ENCODE data around the gene CHMP1A.

CHMP1A gene

GRCh38 chr16:89623511-89624261 is 33.8 kb downstream of the CHMP1A start:
- DNase-seq (ENCODE audit: low spot score), result no peak

GRCh38 chr16:89621698-89622409 is 35.7 kb downstream of the CHMP1A start:
- DNase-seq (ENCODE audit: low spot score), result no peak

- no peak for DNase-seq (ENCODE audit: low spot score)
These were observed 36.3 kb downstream of the CHMP1A start for GRCh38 chr16:89621136-89621697.

GRCh38 chr16:89620406-89620841 is 37.1 kb downstream of the CHMP1A start:
- DNase-seq (ENCODE audit: low spot score), result no peak

GRCh38 chr16:89619840-89620239 is 37.7 kb downstream of the CHMP1A start:
- DNase-seq (ENCODE audit: low spot score), result no peak

- no peak for DNase-seq (ENCODE audit: low spot score)
These were observed 39.2 kb downstream of the CHMP1A start for GRCh38 chr16:89618109-89618998.

- DNase-seq (ENCODE audit: low spot score), result no peak
These were observed 40.5 kb downstream of the CHMP1A start for GRCh38 chr16:89617036-89617435.

- peak; percentile 44 for DNase-seq (ENCODE audit: low spot score)
These were observed 40.9 kb downstream of the CHMP1A start for GRCh38 chr16:89616623-89617022.

GRCh38 chr16:89615596-89616090 is 41.9 kb downstream of the CHMP1A start:
- DNase-seq (ENCODE audit: low spot score), result no peak

GRCh38 chr16:89615176-89615575 is 42.3 kb downstream of the CHMP1A start:
- DNase-seq (ENCODE audit: low spot score), result no peak

- no peak for DNase-seq (ENCODE audit: low spot score)
These were observed 43.5 kb downstream of the CHMP1A start for GRCh38 chr16:89613954-89614459.

- no peak for DNase-seq (ENCODE audit: low spot score)
These were observed 44.1 kb downstream of the CHMP1A start, which contains the start of gene DPEP1 for GRCh38 chr16:89613231-89613953. Gene DPEP1 (plus strand): TSS chr16:89613642. CDS start chr16:89630411, 16,769 bp downstream.

- DNase-seq (ENCODE audit: low spot score), result no peak
These were observed 44.9 kb downstream of the CHMP1A start for GRCh38 chr16:89612415-89613166.

- DNase-seq (ENCODE audit: low spot score), result no peak
These were observed 47.4 kb downstream of the CHMP1A start for GRCh38 chr16:89610108-89610453.

- no peak for DNase-seq (ENCODE audit: low spot score)
These were observed 49.4 kb downstream of the CHMP1A start for GRCh38 chr16:89607937-89608740.

GRCh38 chr16:89607453-89607852 is 50.1 kb downstream of the CHMP1A start:
- no peak for DNase-seq (ENCODE audit: low spot score)

- no peak for DNase-seq (ENCODE audit: low spot score)
These were observed 51.5 kb downstream of the CHMP1A start for GRCh38 chr16:89606006-89606405.

- no peak for DNase-seq (ENCODE audit: low spot score)
These were observed 52.1 kb downstream of the CHMP1A start for GRCh38 chr16:89605186-89605970.

GRCh38 chr16:89604764-89605163 is 52.7 kb downstream of the CHMP1A start:
- DNase-seq (ENCODE audit: low spot score), result no peak

Measured in CD4-positive, alpha-beta T cell treated with Interleukin-6 at 100 ng/mL for 8 hours (primary cell).